Esophagus (tissue), 2 donors: ENCODE data around the gene ATRNL1. TPM values are rescaled to one million over a fixed set of nuclear protein-coding genes. Genes with fewer than 3 reads are reported as not detected.

Source experiments
- H3K27ac ChIP-seq, 2 donors: one replicate each; pipeline ENCODE4 v1.5.1; 2013; ENCODE audit warnings: low read depth in 2 of 2, mild to moderate bottlenecking in 2 of 2, inconsistent platforms in 1 of 2, low read length in 1 of 2, moderate library complexity in 1 of 2
- H3K27me3 ChIP-seq, 2 donors: one replicate each; pipeline ENCODE4 v1.6.1; 2013; ENCODE audit warnings: low read length in 2 of 2, control low read depth in 1 of 2, mild to moderate bottlenecking in 1 of 2; ENCODE audit not compliant: insufficient read depth in 2 of 2, control insufficient read depth in 1 of 2
- H3K36me3 ChIP-seq, 2 donors: one replicate each; pipeline ENCODE4 v1.6.1; 2013; ENCODE audit warnings: low read length in 1 of 2; ENCODE audit not compliant: control insufficient read depth in 2 of 2, insufficient read depth in 2 of 2
- H3K4me1 ChIP-seq, 2 donors: one replicate each; pipeline ENCODE4 v1.6.1; 2013; ENCODE audit warnings: low read length in 1 of 2; ENCODE audit not compliant: control insufficient read depth in 2 of 2, insufficient read depth in 2 of 2
- H3K4me3 ChIP-seq, 2 donors: one replicate each; pipeline ENCODE4 v1.5.1; 2013; ENCODE audit warnings: low read length in 2 of 2, mild to moderate bottlenecking in 2 of 2, low read depth in 1 of 2, moderate library complexity in 1 of 2
- H3K9me3 ChIP-seq, 2 donors: one replicate each; pipeline ENCODE4 v1.6.1; 2013; ENCODE audit warnings: mild to moderate bottlenecking in 2 of 2, low read depth in 1 of 2, low read length in 1 of 2, moderate library complexity in 1 of 2; ENCODE audit not compliant: control insufficient read depth in 2 of 2, insufficient read depth in 1 of 2
- WGBS, 2 donors: extraction: QIAGEN DNeasy Blood & Tissue Kit; methylation state at CpG; one replicate each; pipeline ENCODE4 v1.1.7; 2013; 5-methylcytosine and 5-hydroxymethylcytosine counted together
- polyA plus RNA-seq, 2 donors: library from polyadenylated mRNA; stranded (reverse); fragments of 200-250 nt; gene quantifications; one replicate each; pipeline ENCODE4 v1.2.3, GENCODE V29; 2013
- donor health status: healthy with polysubstance abuse.
- donor health status: Bipolar disorder and iron deficiency.

ATRNL1 gene
- polyA plus RNA-seq, 2 donors, result 0.20 to 0.39 TPM

- Histone ChIP-seq H3K9me3 (peaks cover 0 to 2% of the 10 kb centered on the region in 2 donors), H3K4me1 (no peaks in the 10 kb centered on the region), H3K4me3 (no peak overlapping the region), H3K27ac (no peak overlapping the region), H3K27me3 (no peaks in the 10 kb centered on the region), H3K36me3 (no peaks in the 10 kb centered on the region)
- 79 to 93% methylated on average over 4 of the region's 4 CpGs for WGBS, 2 donors
Observed at GRCh38 chr10:115974351-115974750, 881.2 kb downstream of the ATRNL1 start.

DNA sequence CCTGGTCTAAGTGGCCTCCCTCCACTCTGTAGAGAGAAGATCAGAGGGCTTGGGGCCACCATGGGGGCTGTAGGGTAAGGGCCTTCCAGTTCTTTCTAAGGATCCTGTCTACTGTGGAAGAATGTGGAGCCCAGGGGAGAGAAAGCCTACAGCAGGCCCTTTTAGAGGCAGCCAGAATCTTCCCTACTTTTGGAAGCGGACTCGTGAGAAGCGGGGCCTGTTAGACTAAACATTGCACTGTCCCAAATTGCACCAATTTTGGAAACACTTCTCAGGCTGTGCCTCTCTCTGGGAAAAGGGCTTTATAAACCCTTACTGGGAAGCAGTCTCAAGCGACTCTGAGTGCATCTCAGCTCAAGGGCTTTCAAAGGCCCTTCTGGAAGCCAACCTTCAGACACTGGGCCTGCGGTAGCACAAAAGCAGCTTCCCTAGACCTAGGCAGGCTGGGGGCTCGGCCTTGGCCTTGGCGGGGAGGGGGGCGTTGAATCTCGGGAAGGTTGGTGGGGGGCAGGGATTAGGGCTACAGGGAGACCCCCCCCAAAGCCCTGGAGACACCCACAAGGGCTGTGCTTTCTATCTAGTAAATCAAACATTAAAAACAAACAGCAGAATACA lies 881.8 kb downstream of the ATRNL1 start:
- Histone ChIP-seq H3K4me3 (no peak overlapping the region), H3K4me1 (no peaks in the 10 kb centered on the region), H3K27me3 (no peaks in the 10 kb centered on the region), H3K36me3 (no peaks in the 10 kb centered on the region), H3K27ac (no peak overlapping the region), H3K9me3 (peaks cover 0 to 2% of the 10 kb centered on the region in 2 donors)
- WGBS, 2 donors, result 57 to 66% methylated on average over 9 of the region's 9 CpGs

- peaks cover 0 to 2% of the 10 kb centered on the region in 2 donors for H3K9me3 ChIP-seq
- no peaks in the 10 kb centered on the region for H3K4me1 ChIP-seq
- WGBS, 2 donors, result 77 to 80% methylated on average over 4 of the region's 4 CpGs
Observed at GRCh38 chr10:115975506-115975905, 882.3 kb downstream of the ATRNL1 start.

GRCh38 chr10:115976342-115976741 lies 883.2 kb downstream of the ATRNL1 start:
- H3K27ac ChIP-seq, result no peak overlapping the region
- 82 to 84% methylated on average over 5 of the region's 5 CpGs for WGBS, 2 donors
- H3K27me3 ChIP-seq, result no peaks in the 10 kb centered on the region
- H3K36me3 ChIP-seq, result no peaks in the 10 kb centered on the region
- H3K4me1 ChIP-seq, result no peaks in the 10 kb centered on the region
- H3K9me3 ChIP-seq, result no peaks in the 10 kb centered on the region
- no peak overlapping the region for H3K4me3 ChIP-seq

More at GRCh38 chr10:115975506-115975905, 882.3 kb downstream of the ATRNL1 start:
- no peaks in the 10 kb centered on the region for H3K36me3 ChIP-seq
- H3K27me3 ChIP-seq, result no peaks in the 10 kb centered on the region
- H3K4me3 ChIP-seq, result no peak overlapping the region
- H3K27ac ChIP-seq, result no peak overlapping the region

DNA sequence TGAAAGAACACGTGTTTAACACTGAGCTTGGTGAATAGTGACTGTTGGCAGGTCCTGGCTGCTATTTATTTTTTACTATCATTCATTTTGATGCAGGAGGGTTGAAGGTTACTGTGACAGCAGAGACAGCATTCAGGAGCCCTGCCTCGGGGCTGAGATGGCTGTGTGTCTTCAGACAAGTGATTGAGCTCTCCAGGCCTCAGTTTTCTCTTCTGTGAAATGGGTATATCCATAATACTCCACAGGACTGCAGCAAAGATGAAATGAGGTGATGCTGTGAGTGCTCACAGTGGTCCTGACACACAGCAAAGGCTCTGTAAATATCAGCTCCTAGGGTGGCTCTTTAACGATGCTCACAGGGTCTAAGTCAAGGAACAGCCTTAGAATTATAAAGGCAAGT lies 884.7 kb downstream of the ATRNL1 start:
- H3K27me3 ChIP-seq, result no peaks in the 10 kb centered on the region
- H3K4me3 ChIP-seq, result no peak overlapping the region
- WGBS, 2 donors, result 61 to 68% methylated on average over 3 of the region's 3 CpGs
- no peaks in the 10 kb centered on the region for H3K4me1 ChIP-seq
- no peak overlapping the region for H3K27ac ChIP-seq
- no peaks in the 10 kb centered on the region for H3K9me3 ChIP-seq
- H3K36me3 ChIP-seq, result no peaks in the 10 kb centered on the region

DNA sequence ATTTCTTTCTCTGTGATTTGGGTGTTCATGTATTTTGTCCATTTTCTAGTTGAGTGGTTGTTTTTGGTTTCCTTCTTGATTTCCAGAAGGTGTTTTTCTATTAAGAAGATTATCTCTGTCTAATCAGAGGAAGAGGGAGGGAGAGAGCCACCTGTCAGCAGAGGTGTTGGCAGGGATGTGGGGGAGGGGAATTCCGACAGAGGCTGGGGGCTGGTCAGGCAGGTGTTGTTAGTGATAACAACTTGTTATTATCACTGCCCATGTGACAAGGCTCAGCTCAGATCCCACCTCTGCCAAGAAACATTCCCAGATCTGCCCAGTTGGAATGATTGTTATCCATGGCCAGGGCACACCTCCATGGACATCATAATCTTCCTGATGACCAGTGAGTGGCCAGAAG lies 886.4 kb downstream of the ATRNL1 start:
- no peaks in the 10 kb centered on the region for H3K27me3 ChIP-seq
- H3K4me3 ChIP-seq, result no peak overlapping the region
- no peaks in the 10 kb centered on the region for H3K36me3 ChIP-seq
- no peaks in the 10 kb centered on the region for H3K9me3 ChIP-seq
- H3K27ac ChIP-seq, result no peak overlapping the region
- H3K4me1 ChIP-seq, result no peaks in the 10 kb centered on the region
- 65 to 83% methylated on average over 1 of the region's 1 CpG for WGBS, 2 donors

GRCh38 chr10:115980470-115980869 lies 887.3 kb downstream of the ATRNL1 start:
- H3K4me1 ChIP-seq, result no peaks in the 10 kb centered on the region
- 62 to 65% methylated on average over 2 of the region's 2 CpGs for WGBS, 2 donors
- H3K27ac ChIP-seq, result no peak overlapping the region
- no peaks in the 10 kb centered on the region for H3K27me3 ChIP-seq
- no peaks in the 10 kb centered on the region for H3K36me3 ChIP-seq
- no peaks in the 10 kb centered on the region for H3K9me3 ChIP-seq
- H3K4me3 ChIP-seq, result no peak overlapping the region

- H3K4me3 ChIP-seq, result no peak overlapping the region
- no peaks in the 10 kb centered on the region for H3K27me3 ChIP-seq
- no peak overlapping the region for H3K27ac ChIP-seq
- 41 to 43% methylated on average over 8 of the region's 8 CpGs for WGBS, 2 donors
- no peaks in the 10 kb centered on the region for H3K36me3 ChIP-seq
- H3K4me1 ChIP-seq, result no peaks in the 10 kb centered on the region
- H3K9me3 ChIP-seq, result peaks cover 0 to 2% of the 10 kb centered on the region in 2 donors
Observed at GRCh38 chr10:115981081-115981480, 887.9 kb downstream of the ATRNL1 start.

GRCh38 chr10:115982076-115982475 lies 888.9 kb downstream of the ATRNL1 start:
- H3K36me3 ChIP-seq, result no peaks in the 10 kb centered on the region
- no peak overlapping the region for H3K4me3 ChIP-seq
- 89 to 90% methylated on average over 6 of the region's 6 CpGs for WGBS, 2 donors
- no peak overlapping the region for H3K27ac ChIP-seq
- no peaks in the 10 kb centered on the region for H3K4me1 ChIP-seq
- peaks cover 0 to 2% of the 10 kb centered on the region in 2 donors for H3K9me3 ChIP-seq
- H3K27me3 ChIP-seq, result no peaks in the 10 kb centered on the region

- H3K36me3 ChIP-seq, result no peaks in the 10 kb centered on the region
Observed at GRCh38 chr10:115982526-115982925, 889.4 kb downstream of the ATRNL1 start.

More at GRCh38 chr10:115982526-115982925, 889.4 kb downstream of the ATRNL1 start:
- Histone ChIP-seq H3K27ac (no peak overlapping the region), H3K4me3 (no peak overlapping the region), H3K27me3 (no peaks in the 10 kb centered on the region), H3K9me3 (peaks cover 0 to 2% of the 10 kb centered on the region in 2 donors), H3K4me1 (no peaks in the 10 kb centered on the region)
- 81 to 89% methylated on average over 2 of the region's 2 CpGs for WGBS, 2 donors
